ENCODE results near the gene SBF1. TPM values are rescaled to one million over a fixed set of nuclear protein-coding genes. Genes with fewer than 3 reads are reported as not detected.

SBF1 gene
- total RNA-seq, 1 donor from 2014 or later = 37.3 TPM

GRCh38 chr22:50459016-50459415, 15.8 kb downstream of the SBF1 start:
- peaks cover 0 to 97% of the 10 kb centered on the region in 2 donors for H3K36me3 ChIP-seq
- intact Hi-C loops (cut with DNase I) = no loop called here
- H3K27me3 ChIP-seq = no peaks in the 10 kb centered on the region
- DNase-seq (ENCODE audit: extremely low spot score in 2 of 2) = no peak
- no peak for TF ChIP-seq POLR2A (IDR thresholded peaks at IDR 0.05)
- TF ChIP-seq CTCF (IDR thresholded peaks at IDR 0.05) = no peak
- no peak for TF ChIP-seq POLR2AphosphoS5 (IDR thresholded peaks at IDR 0.05; ENCODE audit: insufficient read depth in 1 of 2, low read depth in 1 of 2)
- no peaks in the 10 kb centered on the region for H3K4me1 ChIP-seq
- no peak overlapping the region for H3K4me3 ChIP-seq
- no peak overlapping the region for H3K27ac ChIP-seq
- H3K9me3 ChIP-seq = no peaks in the 10 kb centered on the region

GRCh38 chr22:50456466-50457234, 18.2 kb downstream of the SBF1 start:
- H3K27ac ChIP-seq = no peak overlapping the region
- no peak for DNase-seq (ENCODE audit: extremely low spot score in 2 of 2)
- no peaks in the 10 kb centered on the region for H3K27me3 ChIP-seq
- no peak for TF ChIP-seq CTCF (IDR thresholded peaks at IDR 0.05)
- TF ChIP-seq POLR2A (IDR thresholded peaks at IDR 0.05) = no peak
- no peak for TF ChIP-seq POLR2AphosphoS5 (IDR thresholded peaks at IDR 0.05; ENCODE audit: insufficient read depth in 1 of 2, low read depth in 1 of 2)
- intact Hi-C loops (cut with DNase I) = no loop called here
- H3K4me3 ChIP-seq = no peak overlapping the region
- H3K36me3 ChIP-seq = peaks cover 0 to 84% of the 10 kb centered on the region in 2 donors
- no peaks in the 10 kb centered on the region for H3K4me1 ChIP-seq
- H3K9me3 ChIP-seq = no peaks in the 10 kb centered on the region

GRCh38 chr22:50456026-50456425, 18.8 kb downstream of the SBF1 start:
- Histone ChIP-seq H3K27ac (no peak overlapping the region), H3K4me1 (no peaks in the 10 kb centered on the region), H3K9me3 (no peaks in the 10 kb centered on the region), H3K27me3 (no peaks in the 10 kb centered on the region), H3K4me3 (no peak overlapping the region), H3K36me3 (peaks cover 0 to 78% of the 10 kb centered on the region in 2 donors)
- intact Hi-C loops (cut with DNase I) = no loop called here
- no peak for DNase-seq (ENCODE audit: extremely low spot score in 2 of 2)
- TF ChIP-seq POLR2AphosphoS5 (IDR thresholded peaks at IDR 0.05; ENCODE audit: insufficient read depth in 1 of 2, low read depth in 1 of 2) = no peak
- no peak for TF ChIP-seq CTCF (IDR thresholded peaks at IDR 0.05)
- no peak for TF ChIP-seq POLR2A (IDR thresholded peaks at IDR 0.05)

GRCh38 chr22:50455201-50455600, 19.6 kb downstream of the SBF1 start:
- Histone ChIP-seq H3K4me1 (no peaks in the 10 kb centered on the region), H3K36me3 (peaks cover 0 to 72% of the 10 kb centered on the region in 2 donors), H3K9me3 (no peaks in the 10 kb centered on the region), H3K27ac (no peak overlapping the region), H3K27me3 (no peaks in the 10 kb centered on the region), H3K4me3 (no peak overlapping the region)
- TF ChIP-seq POLR2AphosphoS5 (IDR thresholded peaks at IDR 0.05; ENCODE audit: insufficient read depth in 1 of 2, low read depth in 1 of 2) (no peak), CTCF (IDR thresholded peaks at IDR 0.05) (no peak)
- intact Hi-C loops (cut with DNase I) = no loop called here
- no peak for DNase-seq (ENCODE audit: extremely low spot score in 2 of 2)

- no peaks in the 10 kb centered on the region for H3K4me1 ChIP-seq
- H3K27ac ChIP-seq = no peak overlapping the region
- no peak overlapping the region for H3K4me3 ChIP-seq
- H3K27me3 ChIP-seq = no peaks in the 10 kb centered on the region
- TF ChIP-seq POLR2AphosphoS5 (IDR thresholded peaks at IDR 0.05; ENCODE audit: insufficient read depth in 1 of 2, low read depth in 1 of 2) (no peak), POLR2A (IDR thresholded peaks at IDR 0.05) (no peak), CTCF (IDR thresholded peaks at IDR 0.05) (no peak)
- intact Hi-C loops (cut with DNase I) = no loop called here
- DNase-seq (ENCODE audit: extremely low spot score in 2 of 2) = no peak
- peaks cover 0 to 71% of the 10 kb centered on the region in 2 donors for H3K36me3 ChIP-seq
- H3K9me3 ChIP-seq = no peaks in the 10 kb centered on the region
Observed at GRCh38 chr22:50454556-50455075, 20.2 kb downstream of the SBF1 start.

All from vagina (tissue), 2 donors.